Skeletal muscle cell (primary cell): ENCODE measurements around the gene TRIP4.

Experiments
- DNase-seq: peaks from one replicate; pipeline ENCODE4 v3.0.0-alpha.2; 2010; ENCODE audit warnings: low read depth
- H3K4me3 ChIP-seq: 2 replicates; pipeline ENCODE4 v1.5.1; 2011; ENCODE audit warnings: low read depth, mild to moderate bottlenecking, control low read depth, low read length, moderate library complexity

TRIP4 gene

GRCh38 chr15:64443016-64443415, 55.4 kb downstream of the TRIP4 start:
- DNase-seq: no peak
- no peak overlapping the region for H3K4me3 ChIP-seq

GRCh38 chr15:64443747-64444621, 56.3 kb downstream of the TRIP4 start:
- H3K4me3 ChIP-seq: no peak overlapping the region
- peak; percentile 60 for DNase-seq

- no peak overlapping the region for H3K4me3 ChIP-seq
- DNase-seq: no peak
These were observed 57.2 kb downstream of the TRIP4 start for GRCh38 chr15:64444836-64445235.

GRCh38 chr15:64447536-64448315, 60.1 kb downstream of the TRIP4 start:
- DNase-seq: no peak
- H3K4me3 ChIP-seq: no peak overlapping the region

DNA sequence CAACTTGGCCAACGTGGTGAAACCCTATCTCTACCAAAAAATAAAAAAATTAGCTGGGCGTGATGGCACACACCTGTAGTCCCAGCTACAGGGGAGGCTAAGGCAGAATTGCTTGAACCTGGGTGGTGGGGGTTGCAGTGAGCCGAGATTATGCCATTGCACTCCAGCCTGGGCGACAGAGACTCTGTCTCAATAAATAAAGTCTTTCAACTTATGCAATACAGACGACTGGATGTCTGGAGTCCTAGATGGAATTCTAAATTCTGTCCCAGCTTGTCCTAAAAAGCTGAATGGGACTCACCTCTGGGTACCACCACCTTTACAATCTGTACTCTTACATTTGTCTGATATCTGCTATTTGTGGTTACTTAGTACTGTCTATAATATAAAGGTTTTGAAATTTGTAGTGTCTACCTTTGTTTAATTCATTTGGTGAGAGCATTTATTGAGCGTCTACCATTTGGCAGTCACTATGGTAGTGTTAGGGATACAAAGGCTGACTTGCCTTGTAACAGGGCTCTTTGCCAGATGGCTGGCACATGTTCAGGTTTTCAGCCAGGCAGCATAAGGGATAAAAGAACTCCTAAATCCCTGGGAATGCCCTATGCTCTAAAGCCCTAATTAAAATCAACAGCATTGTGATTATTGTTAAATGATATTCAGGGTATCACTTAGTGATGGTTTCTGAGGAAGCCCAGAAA, 65.5 kb downstream of the TRIP4 start:
- no peak overlapping the region for H3K4me3 ChIP-seq
- DNase-seq: no peak

DNA sequence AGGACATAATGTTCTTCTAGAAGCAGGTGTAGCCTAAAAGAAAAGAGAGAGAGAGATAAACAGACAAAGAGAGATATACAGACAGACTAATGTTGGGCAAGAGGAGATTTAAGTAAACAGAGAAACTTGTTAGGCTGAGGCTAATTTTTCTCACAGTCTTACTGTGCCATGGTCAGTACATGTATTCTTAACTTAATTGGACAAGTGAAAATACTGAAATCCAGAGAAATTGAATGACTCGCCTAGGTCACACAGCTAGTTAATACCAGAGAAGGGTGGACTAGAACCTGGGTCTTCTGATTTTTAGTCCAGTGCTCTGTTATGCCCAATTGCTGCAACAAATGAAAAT, 66.0 kb downstream of the TRIP4 start:
- DNase-seq: no peak
- H3K4me3 ChIP-seq: no peak overlapping the region

DNA sequence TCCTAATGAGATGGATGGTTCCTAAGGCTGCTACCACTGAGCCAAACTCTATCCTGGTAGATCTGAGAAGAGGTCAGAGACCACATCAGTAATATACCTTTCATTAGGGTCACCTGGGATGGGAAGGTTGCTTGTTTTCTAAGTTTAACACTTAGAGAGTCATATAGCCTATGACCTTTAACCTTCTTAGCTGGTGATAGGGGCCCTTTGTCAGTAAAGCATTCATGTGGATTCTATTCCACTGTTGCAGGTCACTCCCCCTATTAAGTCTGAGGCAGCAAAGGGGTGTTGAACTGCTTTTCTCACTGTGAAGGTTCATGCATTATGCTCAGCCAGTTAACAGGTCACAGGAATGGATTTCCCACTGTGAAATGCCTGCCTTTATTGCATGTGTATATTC, 66.6 kb downstream of the TRIP4 start:
- no peak overlapping the region for H3K4me3 ChIP-seq
- no peak for DNase-seq

- no peak overlapping the region for H3K4me3 ChIP-seq
- no peak for DNase-seq
These were observed 68.3 kb downstream of the TRIP4 start for GRCh38 chr15:64455961-64456371.

- no peak for DNase-seq
- no peak overlapping the region for H3K4me3 ChIP-seq
These were observed 69.0 kb downstream of the TRIP4 start for GRCh38 chr15:64456634-64457108.

DNA sequence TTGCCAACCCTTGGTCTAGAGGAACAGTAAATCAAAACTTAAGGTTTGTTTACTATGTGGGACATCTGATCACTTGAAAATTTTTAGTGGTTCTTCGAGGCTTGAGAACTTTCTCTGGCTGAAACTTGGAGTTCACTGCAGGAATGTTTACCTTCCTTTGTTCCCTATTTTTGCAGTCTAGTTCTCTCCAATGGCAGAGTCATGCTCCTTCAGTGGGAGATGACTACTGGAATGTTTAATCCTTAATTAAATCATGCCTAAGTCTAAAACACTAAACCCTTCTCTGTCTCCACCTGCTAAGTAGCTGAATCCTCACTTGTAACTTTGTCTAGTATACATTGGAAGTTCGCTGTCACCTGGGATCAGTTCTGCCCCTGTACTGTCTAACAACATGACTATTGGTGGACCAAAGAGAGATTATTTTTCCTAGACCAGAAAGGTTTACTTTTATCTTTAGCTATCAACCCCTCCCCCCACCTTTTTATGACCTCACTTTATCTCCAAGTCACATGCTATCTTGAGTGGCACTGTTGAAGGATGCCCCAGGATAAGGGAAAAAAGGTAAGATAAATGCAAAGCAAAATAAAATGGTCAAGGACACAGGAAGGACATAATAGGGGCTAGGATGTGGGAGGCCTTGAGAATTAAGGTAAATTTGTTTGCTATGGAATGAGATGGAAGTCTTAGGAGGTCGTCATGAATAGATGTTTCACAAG, 71.6 kb downstream of the TRIP4 start:
- H3K4me3 ChIP-seq: no peak overlapping the region
- DNase-seq: no peak

DNA sequence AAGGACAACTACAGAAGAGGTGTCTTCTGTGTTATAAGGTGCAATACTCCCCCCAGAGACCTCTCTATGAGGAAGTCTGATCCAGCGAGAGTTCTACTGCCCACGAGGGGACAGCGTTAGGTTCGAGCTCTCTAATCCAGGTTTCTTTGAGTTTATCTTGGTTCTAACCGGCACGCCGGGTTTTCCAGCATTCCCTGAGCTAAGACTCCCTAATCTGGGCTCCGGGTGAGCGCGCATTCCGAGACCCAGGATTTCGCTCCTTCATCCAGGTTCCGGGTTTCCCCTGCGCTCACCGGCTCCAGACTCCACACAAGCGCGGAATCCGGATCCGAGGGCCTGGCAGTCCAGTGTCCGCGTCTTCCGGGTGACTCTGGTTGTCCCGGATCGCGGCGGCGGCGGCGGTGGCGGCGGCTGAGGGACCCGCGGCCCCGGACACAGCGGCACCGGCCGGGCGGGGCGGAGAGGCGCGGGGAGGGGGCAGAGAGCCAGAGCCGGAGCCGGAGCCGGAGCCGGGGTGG, 72.6 kb downstream of the TRIP4 start, which contains the start of gene ZNF609:
ZNF609 (plus strand) TSS at position 373 of the 518 bp plus-strand sequence. CDS start 38,842 bp downstream, outside the sequence.
- peak within 1 kb of the TSS; percentile 65 for H3K4me3 ChIP-seq
- DNase-seq: peak; percentile 86

DNA sequence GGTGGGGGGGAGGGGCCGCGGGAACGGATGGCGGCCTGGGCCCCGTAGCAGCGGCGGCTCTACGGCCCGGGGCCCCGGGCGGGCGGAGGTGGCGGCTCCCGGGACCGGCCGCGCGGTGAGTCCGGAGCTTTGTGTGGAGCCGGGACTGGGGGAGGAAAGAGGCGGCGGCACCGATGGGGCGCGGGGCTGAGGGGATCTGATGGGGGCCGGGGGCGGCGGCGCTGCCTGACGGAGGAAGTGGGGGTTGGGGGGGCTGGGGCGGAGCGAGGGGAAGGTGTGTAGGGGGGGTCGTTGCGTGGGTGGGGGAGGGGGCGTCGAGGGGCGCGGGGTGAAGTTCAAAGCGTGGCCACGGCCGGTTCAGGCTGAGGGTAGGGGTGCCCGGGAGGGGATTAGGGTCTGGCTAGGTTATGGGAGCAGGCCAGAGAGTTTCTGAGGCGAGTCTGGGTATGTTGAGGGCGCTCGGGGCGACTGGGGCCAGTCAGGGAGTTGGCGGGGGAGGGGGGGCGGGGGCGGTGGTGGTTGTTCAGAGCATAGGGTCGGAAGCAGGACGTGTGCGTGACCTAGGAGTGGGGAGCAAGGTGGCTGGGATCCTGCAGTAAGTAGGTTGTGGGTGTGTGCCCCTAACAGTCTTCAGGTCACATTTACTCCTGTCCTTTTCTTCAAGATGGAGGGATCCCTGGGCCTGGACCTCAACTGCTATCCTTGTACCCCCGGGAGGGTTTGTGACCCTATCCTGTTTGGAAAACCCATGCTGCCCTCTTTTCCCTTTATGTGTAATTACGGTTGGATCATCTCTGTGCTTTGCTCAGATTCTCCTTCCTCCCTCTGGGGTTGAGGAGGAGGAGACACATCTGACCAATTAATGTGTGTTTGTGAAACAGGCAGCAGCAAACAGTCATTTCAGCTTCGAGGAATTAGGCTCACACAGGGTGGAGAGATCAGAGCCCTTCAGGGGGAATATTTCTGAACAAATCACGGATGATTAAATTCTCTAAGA, 73.4 kb downstream of the TRIP4 start:
- H3K4me3 ChIP-seq: peak overlapping the region; percentile 65
- peak; percentile 42 for DNase-seq

DNA sequence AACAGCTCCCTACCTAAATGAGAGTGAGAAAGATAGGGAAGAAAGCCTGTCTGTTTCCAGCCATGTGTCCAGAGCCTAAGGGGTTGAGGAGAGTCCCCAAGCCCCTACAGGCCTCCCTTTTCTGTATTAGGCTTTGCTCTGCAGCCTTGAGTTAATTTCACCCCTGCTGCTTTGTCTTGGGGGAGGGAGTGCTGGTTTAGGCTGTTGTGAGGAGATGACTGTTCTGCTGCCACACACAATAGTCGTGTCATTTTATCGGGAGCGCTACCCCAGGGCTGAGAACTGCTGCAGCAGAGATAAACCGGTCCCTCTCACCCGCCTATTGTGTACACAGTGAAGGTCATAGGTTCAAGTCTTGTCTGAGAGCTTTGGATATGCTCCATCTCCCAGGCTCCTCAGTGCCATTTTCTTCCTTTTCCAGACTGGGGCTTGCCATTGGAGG, 74.1 kb downstream of the TRIP4 start:
- peak overlapping the region; percentile 65 for H3K4me3 ChIP-seq
- no peak for DNase-seq

DNA sequence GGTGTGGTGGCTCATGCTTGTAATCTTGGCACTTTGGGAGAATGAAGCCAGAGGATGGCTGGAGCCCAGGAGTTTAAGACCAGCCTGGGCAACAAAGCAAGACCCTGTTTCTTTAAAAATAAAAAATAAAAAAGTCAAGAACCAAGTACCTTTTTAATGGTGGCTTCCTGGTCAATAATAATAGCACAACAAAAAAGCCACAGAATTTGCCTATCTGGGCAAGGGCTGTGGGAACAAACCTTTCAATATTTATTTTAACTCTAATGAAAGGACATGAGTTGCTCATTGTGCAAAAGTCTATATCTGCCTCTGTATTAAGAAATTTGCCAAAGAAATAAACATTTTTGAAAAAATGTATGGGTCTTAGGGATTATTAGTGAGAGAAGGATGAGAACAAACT, 74.9 kb downstream of the TRIP4 start:
- DNase-seq: no peak
- no peak overlapping the region for H3K4me3 ChIP-seq

- no peak overlapping the region for H3K4me3 ChIP-seq
- DNase-seq: no peak
These were observed 76.8 kb downstream of the TRIP4 start for GRCh38 chr15:64464276-64465005.

GRCh38 chr15:64466408-64467141, 78.9 kb downstream of the TRIP4 start:
- no peak overlapping the region for H3K4me3 ChIP-seq
- no peak for DNase-seq

DNA sequence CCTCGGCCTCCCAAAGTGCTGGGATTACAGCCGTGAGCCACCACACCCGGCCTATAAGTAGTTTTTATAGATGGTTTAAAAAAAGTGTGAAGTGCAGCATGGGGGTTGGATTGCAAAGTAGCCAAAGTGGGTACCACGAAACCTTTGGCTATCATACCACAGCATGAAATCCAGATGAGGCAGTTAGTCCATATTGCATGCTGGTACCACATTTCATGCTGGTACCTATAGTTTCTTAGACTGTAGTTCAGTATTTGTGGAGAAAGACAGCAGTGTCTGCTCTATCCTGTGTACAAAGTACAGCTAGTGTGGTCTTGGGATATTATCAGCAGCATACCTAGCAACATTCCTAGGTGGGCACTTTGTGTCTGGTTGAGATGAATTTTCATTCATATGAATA, 84.5 kb downstream of the TRIP4 start:
- DNase-seq: no peak
- no peak overlapping the region for H3K4me3 ChIP-seq
